ACC112 (cell line): Measurements from ENCODE around the gene FUNDC1.
"Not testable (repeated sequence)": the region's sequence is repeated elsewhere in the genome, so short reads cannot be mapped to it uniquely, and the experiment has no call there.

ENCODE experiments used
- H2AFZ ChIP-seq: fragments of 200-600 bp; sonication (generic); one replicate; pipeline ENCODE4 v1.6.0; 2017; ENCODE audit warnings: antibody characterized with exemption, low read length; ENCODE audit not compliant: unreplicated experiment
- H3K27ac ChIP-seq: fragments of 200-600 bp; sonication (generic); 2 replicates; pipeline ENCODE4 v1.5.1; 2014; ENCODE audit warnings: low read depth, mild to moderate bottlenecking, antibody characterized with exemption, low read length, moderate library complexity
- H3K27me3 ChIP-seq: fragments of 200-600 bp; sonication (generic); 2 replicates; pipeline ENCODE4 v1.6.1; 2014; ENCODE audit warnings: mild to moderate bottlenecking, antibody characterized with exemption, low read length, moderate library complexity, mixed read lengths; ENCODE audit not compliant: insufficient read depth
- H3K36me3 ChIP-seq: fragments of 200-600 bp; sonication (generic); 2 replicates; pipeline ENCODE4 v1.6.1; 2016; ENCODE audit warnings: mild to moderate bottlenecking, antibody characterized with exemption, low read length, moderate library complexity, mixed read lengths; ENCODE audit not compliant: insufficient read depth
- H3K4me1 ChIP-seq: fragments of 200-600 bp; sonication (generic); one replicate; pipeline ENCODE4 v1.6.1; 2016; ENCODE audit warnings: low read length, mixed read lengths; ENCODE audit not compliant: insufficient read depth, unreplicated experiment, control insufficient read depth
- H3K4me3 ChIP-seq: fragments of 200-600 bp; sonication (generic); 2 replicates; pipeline ENCODE4 v1.5.1; 2014; ENCODE audit warnings: mild to moderate bottlenecking, low read depth, low read length
- H3K79me2 ChIP-seq: fragments of 200-600 bp; sonication (generic); one replicate; pipeline ENCODE4 v1.6.0; 2016; ENCODE audit warnings: low read length; ENCODE audit not compliant: control insufficient read depth, unreplicated experiment, insufficient read depth

The FUNDC1 gene, protein sequence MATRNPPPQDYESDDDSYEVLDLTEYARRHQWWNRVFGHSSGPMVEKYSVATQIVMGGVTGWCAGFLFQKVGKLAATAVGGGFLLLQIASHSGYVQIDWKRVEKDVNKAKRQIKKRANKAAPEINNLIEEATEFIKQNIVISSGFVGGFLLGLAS

DNA sequence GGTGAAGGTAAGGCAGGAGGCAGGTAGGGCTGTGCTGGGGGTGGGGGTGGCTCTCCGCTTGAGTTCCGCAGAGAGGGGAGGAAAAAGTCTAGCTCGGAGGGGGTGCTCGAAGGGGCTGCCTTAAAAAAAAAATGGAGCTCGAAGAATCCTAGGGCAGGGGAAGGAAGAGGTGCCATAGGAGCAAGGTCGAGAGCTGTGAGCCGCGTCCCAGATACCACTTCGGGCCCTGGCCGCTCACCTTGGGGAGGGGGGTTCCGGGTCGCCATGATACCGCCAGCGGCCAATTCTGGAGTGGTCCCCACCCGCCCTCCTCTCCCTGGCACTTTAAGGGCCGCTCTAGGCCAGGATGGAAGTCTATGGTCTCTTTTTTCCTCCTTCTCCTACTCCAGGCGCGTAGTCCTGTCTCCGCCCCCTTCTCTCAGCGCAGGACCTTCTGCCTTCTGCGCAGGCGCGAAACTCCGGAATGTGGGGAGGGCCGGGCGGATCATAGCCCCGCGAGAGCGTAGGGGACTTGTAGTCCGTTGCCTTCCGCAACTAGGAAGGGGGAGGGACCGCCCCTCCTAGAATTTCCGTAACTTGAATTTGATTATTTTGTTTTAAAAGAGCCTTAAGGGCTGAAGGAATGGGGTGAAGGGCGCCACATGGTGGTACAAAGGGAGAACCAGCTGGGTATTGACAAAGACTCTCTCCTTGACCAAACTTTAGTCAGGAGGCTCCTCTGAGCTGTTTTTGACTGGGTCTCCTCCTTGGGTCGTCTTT is at the start of gene FUNDC1:
TSS of gene FUNDC1 (minus strand) at position 293 of the 759 bp plus-strand sequence. CDS start at position 266, 27 bp downstream.
- H3K4me3 ChIP-seq = peak within 1 kb of the TSS; percentile 81
- H3K36me3 ChIP-seq = no peaks in the 10 kb centered on the region
- peaks cover 17% of the 10 kb centered on the region for H3K79me2 ChIP-seq
- H2AFZ ChIP-seq = peak within 1 kb of the TSS; percentile 95
- no peaks in the 10 kb centered on the region for H3K4me1 ChIP-seq
- H3K27me3 ChIP-seq = no peaks in the 10 kb centered on the region
- H3K27ac ChIP-seq = peak within 1 kb of the TSS; percentile 13; the same call in 1 of the 2 replicates

DNA sequence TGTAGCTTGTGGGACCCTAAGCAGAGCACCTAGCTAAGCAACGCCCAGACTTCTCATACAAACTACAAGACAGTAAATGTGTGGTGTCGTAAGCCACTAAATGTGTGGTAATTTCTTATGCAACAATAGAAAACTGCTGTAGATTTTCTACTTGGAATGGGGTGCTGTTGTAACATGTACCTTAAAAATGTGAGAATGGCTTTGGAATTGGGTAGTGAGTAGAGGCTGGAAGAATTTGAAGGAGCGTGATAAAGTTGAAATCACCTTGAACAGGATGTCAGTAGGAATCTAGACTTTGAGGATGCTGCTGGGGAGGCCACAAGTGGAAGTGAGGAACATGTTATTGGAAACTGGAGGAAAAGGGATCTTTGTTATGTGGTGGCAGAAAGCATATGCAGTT is 43.2 kb upstream of the FUNDC1 start:
- Histone ChIP-seq H3K27me3 (no peaks in the 10 kb centered on the region), H3K79me2 (no peaks in the 10 kb centered on the region), H2AFZ (no peak overlapping the region), H3K27ac (no peak overlapping the region), H3K4me3 (no peak overlapping the region), H3K36me3 (no peaks in the 10 kb centered on the region), H3K4me1 (no peaks in the 10 kb centered on the region)

DNA sequence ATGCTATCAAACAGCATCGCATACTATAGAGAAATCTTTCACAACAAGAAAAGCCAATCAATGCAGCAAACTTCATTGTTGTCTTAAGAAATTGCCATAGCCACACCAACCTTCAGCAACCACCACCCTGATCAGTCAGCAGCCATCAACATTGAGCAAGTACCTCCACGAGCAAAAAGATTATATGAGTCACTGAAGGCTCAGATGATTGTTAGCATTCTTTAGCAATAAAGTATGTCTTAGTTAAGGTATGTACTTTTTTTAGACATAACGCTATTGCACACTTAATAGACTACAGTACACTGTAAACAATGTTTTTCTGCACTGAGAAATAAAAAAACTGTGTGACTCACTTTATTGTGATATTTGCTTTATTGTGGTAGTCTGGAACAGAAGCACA is 37.8 kb upstream of the FUNDC1 start:
- H3K79me2 ChIP-seq = no peaks in the 10 kb centered on the region
- H3K4me3 ChIP-seq = no peak overlapping the region
- H3K4me1 ChIP-seq = no peaks in the 10 kb centered on the region
- H3K36me3 ChIP-seq = no peaks in the 10 kb centered on the region
- no peak overlapping the region for H2AFZ ChIP-seq
- no peak overlapping the region for H3K27ac ChIP-seq
- H3K27me3 ChIP-seq = no peaks in the 10 kb centered on the region

DNA sequence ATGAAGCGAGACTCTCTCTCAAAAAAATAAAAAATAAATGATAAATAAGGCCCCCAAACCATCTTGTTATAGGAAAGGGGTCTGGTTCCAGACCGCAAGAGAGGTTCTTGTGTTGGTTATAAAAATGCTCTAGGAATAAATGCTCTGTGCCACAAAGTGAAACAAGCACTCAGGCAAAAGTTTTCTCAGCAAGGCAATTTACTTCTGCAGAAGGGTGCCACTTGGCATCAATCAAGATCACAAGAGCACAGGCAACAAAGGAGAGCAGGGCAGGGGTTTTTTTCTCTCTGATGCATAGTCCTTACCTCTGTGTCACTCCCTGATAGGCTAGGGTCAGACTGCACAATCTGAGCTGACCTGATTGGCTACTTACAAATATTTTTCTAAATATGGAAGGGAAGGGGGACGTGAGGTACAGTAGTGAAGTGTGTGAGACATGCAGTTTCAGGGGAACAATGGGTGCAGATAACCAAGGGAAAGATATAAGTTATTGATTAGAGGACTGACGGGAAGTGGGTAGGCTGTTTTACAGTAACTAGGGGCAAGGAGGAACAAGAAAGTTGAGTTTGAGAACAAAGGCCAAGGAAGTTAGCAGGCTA is 29.8 kb upstream of the FUNDC1 start:
- Histone ChIP-seq H2AFZ (no peak overlapping the region), H3K79me2 (no peaks in the 10 kb centered on the region), H3K27ac (no peak overlapping the region), H3K4me3 (no peak overlapping the region), H3K36me3 (no peaks in the 10 kb centered on the region), H3K4me1 (peaks cover 4% of the 10 kb centered on the region), H3K27me3 (no peaks in the 10 kb centered on the region)

DNA sequence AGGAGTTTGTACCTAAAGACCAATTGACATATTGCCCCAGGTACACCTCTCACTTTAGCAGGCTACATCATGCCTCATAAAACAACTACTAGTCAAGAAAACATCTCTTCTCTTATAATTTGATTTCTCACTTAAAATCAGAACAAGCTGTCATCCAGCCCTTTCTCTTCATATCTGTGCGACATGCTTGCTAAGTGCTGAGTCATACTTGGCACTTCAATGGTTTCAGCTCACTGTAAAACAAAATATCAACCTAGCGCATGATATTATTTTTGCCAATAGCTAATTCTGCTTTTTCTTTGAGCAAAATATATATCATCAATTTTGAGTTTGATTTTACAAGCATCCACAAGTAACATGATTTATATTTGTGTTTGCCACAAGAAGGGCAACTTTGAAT is 27.9 kb upstream of the FUNDC1 start:
- Histone ChIP-seq H3K27me3 (no peaks in the 10 kb centered on the region), H3K4me1 (peaks cover 4% of the 10 kb centered on the region), H3K36me3 (no peaks in the 10 kb centered on the region), H3K4me3 (no peak overlapping the region), H2AFZ (peak overlapping the region; percentile 25), H3K79me2 (no peaks in the 10 kb centered on the region), H3K27ac (peak overlapping the region; percentile 68)

DNA sequence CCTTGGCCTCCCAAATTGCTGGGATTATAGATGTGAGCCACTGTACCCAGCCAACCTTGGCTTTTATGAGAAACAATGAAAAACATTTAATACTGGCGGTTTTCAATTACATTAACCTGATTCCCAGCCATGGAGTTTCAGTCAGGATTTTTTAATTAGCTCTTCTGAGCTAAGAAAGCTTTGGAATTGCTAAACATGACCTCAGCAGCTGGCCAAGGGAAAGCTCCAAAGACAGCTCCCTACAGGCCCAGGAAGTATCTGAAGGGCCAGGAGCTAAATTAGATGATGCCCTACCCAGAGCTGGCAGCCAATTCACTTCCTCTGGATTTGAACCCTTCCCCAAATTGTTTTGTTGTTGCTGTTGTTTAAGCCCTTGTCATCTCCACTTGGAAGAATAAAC is 26.5 kb upstream of the FUNDC1 start:
- H2AFZ ChIP-seq = no peak overlapping the region
- peaks cover 4% of the 10 kb centered on the region for H3K4me1 ChIP-seq
- H3K79me2 ChIP-seq = no peaks in the 10 kb centered on the region
- no peaks in the 10 kb centered on the region for H3K27me3 ChIP-seq
- no peak overlapping the region for H3K4me3 ChIP-seq
- H3K27ac ChIP-seq = no peak overlapping the region
- H3K36me3 ChIP-seq = no peaks in the 10 kb centered on the region

DNA sequence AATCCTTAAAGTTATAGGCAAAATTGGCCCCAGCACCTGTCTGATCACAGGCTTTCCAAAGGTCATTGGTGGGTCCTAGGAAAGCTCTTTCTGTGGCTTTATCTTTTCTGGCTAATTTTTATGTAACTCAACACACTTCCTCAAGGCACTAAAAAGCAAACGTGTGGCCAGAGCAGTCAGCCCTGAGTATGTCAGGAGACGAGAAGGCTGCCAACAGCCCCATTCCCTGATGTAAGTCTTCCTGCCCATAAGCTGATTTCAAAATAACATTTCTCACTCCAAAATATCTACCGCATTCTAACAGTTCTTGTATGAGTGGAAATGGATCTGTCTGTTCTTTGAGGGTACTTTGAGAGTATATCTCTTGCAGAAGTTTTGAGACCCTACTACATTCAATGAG is 25.5 kb upstream of the FUNDC1 start:
- H3K4me1 ChIP-seq = peaks cover 4% of the 10 kb centered on the region
- no peak overlapping the region for H2AFZ ChIP-seq
- no peak overlapping the region for H3K4me3 ChIP-seq
- H3K27ac ChIP-seq = no peak overlapping the region
- no peaks in the 10 kb centered on the region for H3K79me2 ChIP-seq
- no peaks in the 10 kb centered on the region for H3K36me3 ChIP-seq
- no peaks in the 10 kb centered on the region for H3K27me3 ChIP-seq

DNA sequence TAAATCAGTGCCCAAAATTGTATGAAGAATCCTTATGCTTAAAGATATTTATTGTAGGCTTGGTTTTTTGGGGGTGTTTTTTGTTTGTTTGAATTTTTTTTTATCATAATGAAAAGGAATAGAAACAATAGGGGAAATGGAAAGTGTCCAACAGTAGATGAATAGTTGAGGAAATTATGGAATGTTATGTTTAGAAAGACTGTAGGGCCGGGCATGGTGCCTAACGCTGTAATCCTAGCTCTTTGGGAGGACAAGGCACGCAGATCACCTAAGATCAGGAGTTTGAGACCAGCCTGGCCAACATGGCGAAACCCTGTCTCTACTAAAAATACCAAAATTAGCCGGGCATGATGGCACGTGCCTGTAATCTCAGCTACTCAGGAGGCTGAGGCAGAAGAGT is 19.2 kb upstream of the FUNDC1 start:
- H3K4me1 ChIP-seq, H3K79me2 ChIP-seq: not testable (repeated sequence)

DNA sequence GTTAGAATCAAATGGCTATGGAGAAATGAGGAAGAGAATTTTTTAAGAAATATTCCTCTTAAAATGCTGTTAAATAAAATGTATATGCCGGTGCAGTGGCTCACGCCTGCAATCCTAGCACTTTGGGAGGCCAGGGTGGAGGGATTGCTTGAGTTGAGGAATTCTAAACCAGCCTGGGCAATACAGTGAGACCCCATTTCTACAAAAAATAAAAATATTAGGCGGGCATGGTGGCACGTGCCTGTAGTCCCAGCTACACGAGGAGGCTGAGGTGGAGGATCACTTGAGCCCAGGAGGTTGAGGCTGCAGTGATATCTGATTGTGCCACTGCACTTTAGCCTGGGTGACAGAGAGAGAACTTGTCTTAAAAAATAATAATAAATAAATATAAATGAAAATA is 7.9 kb upstream of the FUNDC1 start:
- no peaks in the 10 kb centered on the region for H3K79me2 ChIP-seq
- H3K4me3 ChIP-seq = no peak overlapping the region
- no peaks in the 10 kb centered on the region for H3K27me3 ChIP-seq
- no peak overlapping the region for H2AFZ ChIP-seq
- no peak overlapping the region for H3K27ac ChIP-seq
- no peaks in the 10 kb centered on the region for H3K4me1 ChIP-seq
- H3K36me3 ChIP-seq = no peaks in the 10 kb centered on the region

More for the DNA sequence above, 19.2 kb upstream of the FUNDC1 start:
- not testable (repeated sequence) for H3K27me3 ChIP-seq, H2AFZ ChIP-seq, H3K27ac ChIP-seq, H3K36me3 ChIP-seq, H3K4me3 ChIP-seq

DNA sequence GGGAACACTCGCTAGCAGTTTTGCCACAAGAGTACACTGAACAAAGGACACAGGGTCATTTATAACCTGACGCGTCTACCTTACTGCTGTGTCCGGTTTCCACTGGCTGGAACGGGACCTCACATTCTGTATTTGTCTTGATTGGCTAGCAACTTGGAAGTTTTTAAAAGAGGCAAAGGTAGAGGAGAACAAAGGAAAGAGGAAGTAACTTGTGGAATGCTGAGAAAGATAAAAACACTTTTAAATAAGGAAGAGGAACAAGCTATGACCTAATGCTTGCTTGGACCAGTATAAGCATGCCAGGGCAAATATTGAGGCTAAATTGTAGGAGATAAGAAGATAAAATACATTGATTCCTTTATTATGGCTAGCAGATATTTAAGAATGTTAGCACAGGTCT is 2.8 kb upstream of the FUNDC1 start:
- H3K4me1 ChIP-seq, H3K36me3 ChIP-seq, H2AFZ ChIP-seq, H3K27me3 ChIP-seq, H3K27ac ChIP-seq, H3K4me3 ChIP-seq: not testable (repeated sequence)
- peaks cover 16% of the 10 kb centered on the region for H3K79me2 ChIP-seq

DNA sequence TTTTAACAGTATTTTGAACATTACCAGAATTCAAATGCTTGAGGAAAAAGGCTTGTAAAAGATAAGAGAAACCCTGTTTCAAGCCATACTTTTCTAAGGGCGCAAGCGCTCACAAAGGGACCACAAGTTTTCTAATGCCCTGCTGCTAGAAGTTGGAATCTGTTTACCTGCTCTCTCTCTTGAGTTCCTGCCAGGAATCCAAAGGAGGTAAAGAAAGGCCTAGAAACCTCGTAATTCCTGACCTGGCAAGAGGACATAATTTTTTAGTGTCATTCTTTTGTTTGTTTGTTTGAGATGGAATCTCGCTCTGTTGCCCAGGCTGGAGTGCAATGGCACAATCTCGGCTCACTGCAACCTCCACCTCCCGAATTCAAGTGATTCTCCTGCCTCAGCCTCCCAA is 1.4 kb upstream of the FUNDC1 start:
- no peaks in the 10 kb centered on the region for H3K4me1 ChIP-seq
- no peaks in the 10 kb centered on the region for H3K27me3 ChIP-seq
- H3K27ac ChIP-seq = no peak overlapping the region
- H2AFZ ChIP-seq = no peak overlapping the region
- no peak overlapping the region for H3K4me3 ChIP-seq
- no peaks in the 10 kb centered on the region for H3K36me3 ChIP-seq
- peaks cover 17% of the 10 kb centered on the region for H3K79me2 ChIP-seq
